Activated CD4-positive, CD25-positive, alpha-beta regulatory T cell treated with anti-CD3 and anti-CD28 coated beads, Interleukin-2, amount 50 U/mL, for 16 hours (primary cell): ENCODE data around the gene IRF2BP2.

ENCODE experiments used
- DNase-seq: peaks from one replicate; pipeline ENCODE4 v3.0.0-alpha.2; 2020; ENCODE audit warnings: low read depth, low spot score

Gene IRF2BP2

GRCh38 chr1:234634387-234634786 lies 24.4 kb upstream of the IRF2BP2 start:
- DNase-seq, result no peak

DNA sequence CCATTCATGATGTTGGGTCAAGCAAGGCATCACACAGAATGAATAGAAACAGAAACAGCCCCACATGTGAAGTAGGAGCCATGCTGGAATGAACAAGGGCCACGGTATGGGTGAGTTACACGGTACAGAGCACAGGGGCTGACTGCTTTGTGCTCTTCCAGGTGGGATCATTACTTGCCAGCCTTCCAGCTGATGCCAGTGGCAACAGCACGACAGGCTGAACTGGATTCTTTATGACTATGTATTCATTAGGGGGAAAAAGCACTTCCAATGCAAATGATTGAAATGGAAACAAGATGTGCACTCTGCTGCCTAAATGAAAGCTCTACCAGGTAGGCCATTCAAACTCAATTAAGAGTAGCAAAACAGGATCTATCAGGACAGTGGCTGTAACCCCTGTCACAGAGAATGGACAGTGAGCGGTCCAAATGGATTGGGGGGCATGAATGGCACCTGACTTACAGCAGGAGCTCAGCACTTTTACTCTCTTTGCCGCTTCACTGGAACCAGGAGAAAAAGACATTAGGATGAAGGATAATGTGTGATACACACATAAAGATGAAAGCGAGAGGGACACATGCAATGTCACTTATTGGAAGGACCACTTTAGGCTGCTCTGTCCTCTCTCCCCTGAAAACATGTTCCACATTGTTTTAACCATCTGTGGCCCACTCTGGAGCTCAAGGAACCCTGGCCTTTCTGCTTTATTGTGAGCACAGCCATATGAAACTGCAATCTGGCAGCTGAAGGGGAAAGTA lies 23.4 kb upstream of the IRF2BP2 start:
- DNase-seq, result no peak

- DNase-seq, result no peak
These were observed 22.2 kb upstream of the IRF2BP2 start for GRCh38 chr1:234632225-234632624.

- no peak for DNase-seq
These were observed 21.7 kb upstream of the IRF2BP2 start for GRCh38 chr1:234631721-234632125.

DNA sequence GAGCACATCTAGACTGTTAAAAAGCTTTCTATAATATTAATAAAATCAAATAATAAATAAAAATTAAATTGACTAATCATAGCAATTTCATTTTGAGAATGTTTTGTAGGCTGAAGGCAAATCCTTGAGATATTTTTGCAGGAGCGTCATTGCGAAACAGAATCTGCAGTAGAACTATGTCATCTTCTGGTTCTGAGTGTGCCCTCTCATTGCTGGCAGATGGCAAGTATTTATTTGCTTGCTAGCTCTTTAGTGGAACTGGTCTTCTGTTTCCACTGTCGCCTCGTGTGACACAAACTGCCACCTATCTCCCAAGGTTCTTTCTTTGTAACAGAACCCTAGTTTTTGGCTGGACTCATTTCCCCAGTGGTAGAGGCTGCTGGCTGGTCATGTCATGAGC lies 19.0 kb upstream of the IRF2BP2 start:
- no peak for DNase-seq

GRCh38 chr1:234628089-234628488 lies 18.1 kb upstream of the IRF2BP2 start:
- DNase-seq, result no peak

DNA sequence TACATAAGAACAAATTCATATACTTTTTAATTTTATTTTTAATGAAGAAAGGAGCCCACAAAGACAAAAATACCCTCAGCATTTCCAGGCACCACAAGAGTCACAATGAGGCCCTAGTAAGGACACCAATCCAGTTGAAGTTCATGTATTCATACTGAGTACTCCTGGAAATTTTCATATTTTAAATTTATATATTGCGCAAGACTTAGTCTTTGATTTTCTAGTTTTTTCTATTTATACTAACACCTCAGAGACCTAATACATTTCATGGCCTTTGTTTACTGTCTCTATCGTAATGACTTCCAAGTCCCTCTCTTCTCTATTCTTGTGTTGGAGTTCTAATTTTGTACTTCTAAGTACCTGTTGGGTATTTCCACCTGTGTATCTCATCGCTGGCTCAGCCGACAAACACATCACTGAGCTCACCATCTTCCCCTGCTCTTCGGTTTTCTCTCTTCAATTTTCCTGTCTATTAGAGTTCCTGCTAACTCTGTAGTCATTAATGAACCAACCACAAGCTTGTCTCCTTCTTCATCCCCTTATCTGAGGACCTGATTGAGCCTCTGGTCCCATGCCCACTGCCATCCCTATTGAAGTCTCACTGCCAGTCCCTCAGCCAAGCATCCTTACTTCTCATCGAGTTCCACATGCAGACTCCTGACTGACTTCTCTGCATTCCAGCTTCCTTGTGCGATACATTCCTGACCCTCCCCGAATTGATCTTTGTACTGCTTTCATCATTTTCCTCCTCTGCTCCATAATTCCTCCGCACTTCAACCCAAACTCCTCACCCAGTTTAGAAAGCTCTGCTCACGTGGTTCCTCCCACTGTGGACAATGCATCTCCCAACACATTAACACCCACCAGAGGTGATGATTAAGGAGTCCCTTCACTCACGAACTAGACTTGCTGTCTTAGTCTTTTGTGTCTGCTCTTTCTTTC lies 17.3 kb upstream of the IRF2BP2 start:
- DNase-seq, result no peak

- no peak for DNase-seq
These were observed 16.4 kb upstream of the IRF2BP2 start for GRCh38 chr1:234626391-234626790.

DNA sequence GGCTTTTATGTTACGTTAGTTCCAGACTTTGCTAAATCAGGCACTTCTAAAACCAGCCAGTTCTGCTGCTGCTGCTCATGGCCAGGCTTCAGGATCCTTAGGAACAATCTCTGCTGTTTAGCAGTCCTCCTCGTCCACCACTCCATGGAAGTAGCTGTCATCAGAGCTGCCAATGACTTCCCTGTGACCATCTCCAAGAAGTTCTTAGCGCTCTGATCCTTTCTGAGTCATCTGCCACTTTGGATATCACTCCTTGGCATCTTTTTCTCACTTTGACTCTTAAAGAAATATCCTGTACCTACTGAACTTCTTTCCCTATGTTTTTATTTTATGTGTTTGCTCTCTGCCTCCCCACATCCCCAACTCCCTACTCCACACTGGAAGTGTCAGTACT lies 14.7 kb upstream of the IRF2BP2 start:
- DNase-seq, result no peak

- DNase-seq, result no peak
These were observed 11.8 kb upstream of the IRF2BP2 start for GRCh38 chr1:234621657-234622335.

DNA sequence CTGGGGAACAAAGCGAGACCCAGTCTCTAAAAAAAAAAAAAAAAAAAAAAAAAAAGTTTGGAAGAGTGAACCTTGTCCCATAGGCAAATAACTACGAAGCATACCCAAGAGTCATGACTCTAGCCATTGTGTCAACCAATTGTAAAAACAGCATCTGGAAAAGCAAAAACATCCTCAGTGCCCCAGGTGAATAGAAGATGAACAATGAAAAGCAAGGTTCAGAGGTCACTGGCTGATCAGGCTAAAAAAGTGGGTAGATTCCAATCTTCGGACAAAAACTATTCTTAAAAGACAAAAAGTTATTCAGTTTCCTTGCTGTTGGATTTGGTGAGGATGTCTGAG lies 11.1 kb upstream of the IRF2BP2 start:
- no peak for DNase-seq

- DNase-seq, result no peak
These were observed 10.5 kb upstream of the IRF2BP2 start for GRCh38 chr1:234620272-234621126.

DNA sequence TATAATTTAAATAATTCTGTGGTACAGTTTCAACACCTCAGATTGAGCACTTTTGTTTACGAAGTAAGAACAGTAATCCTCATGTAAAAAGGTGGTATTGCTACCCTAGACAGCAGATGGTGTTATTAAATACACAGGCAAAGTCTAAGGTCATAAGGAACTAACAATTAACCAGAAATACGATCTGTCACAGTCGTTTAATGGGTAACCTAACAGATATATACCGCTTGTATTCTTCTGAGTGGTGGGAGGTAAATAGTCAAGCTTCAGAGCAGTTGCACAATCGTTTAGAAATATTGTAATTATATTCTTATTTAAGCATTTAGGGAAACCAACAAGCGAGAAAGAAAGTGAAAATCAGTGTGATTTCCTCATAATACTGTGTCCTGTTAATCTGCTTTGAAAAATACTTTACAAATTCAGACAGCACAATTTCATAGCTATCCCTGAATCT lies 9.8 kb upstream of the IRF2BP2 start:
- no peak for DNase-seq

DNA sequence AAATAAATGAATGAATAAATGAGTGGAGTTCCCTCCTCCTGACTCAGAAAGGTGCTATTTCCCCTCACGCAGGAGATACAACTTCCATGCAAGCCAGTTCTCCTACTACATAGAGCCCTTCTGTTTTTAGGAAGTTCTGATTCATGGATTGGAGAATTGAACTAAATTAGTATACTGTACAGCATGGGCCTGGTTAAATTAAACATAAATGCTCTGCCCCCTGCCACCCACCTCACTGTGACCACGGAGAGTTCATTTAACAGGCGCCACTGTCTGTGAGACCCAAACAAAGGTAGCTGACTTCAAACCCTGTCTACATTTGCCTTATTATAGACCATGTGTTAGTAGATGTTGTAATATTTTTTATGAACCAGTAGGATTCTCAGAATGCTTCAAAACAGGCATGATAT lies 9.1 kb upstream of the IRF2BP2 start:
- DNase-seq, result no peak

- no peak for DNase-seq
These were observed 8.7 kb upstream of the IRF2BP2 start for GRCh38 chr1:234618737-234619049.

GRCh38 chr1:234617986-234618736 lies 8.2 kb upstream of the IRF2BP2 start:
- no peak for DNase-seq

- DNase-seq, result no peak
These were observed 7.4 kb upstream of the IRF2BP2 start for GRCh38 chr1:234617131-234617985.

GRCh38 chr1:234616644-234617043 lies 6.7 kb upstream of the IRF2BP2 start:
- DNase-seq, result no peak

- no peak for DNase-seq
These were observed 4.1 kb upstream of the IRF2BP2 start for GRCh38 chr1:234614081-234614489.
